ENCODE measurements around the gene TSEN34. TPM values are rescaled to one million over a fixed set of nuclear protein-coding genes. Genes with fewer than 3 reads are reported as not detected.

Gene TSEN34
- 62.6 TPM for total RNA-seq

GRCh38 chr19:54191011-54191810 lies at the start of gene TSEN34:
Gene TSEN34 (plus strand): TSS chr19:54191308. CDS start chr19:54191365, 57 bp downstream.
- peak; percentile 88 for DNase-seq (ENCODE audit: low spot score)

- DNase-seq (ENCODE audit: low spot score), result no peak
Measured at GRCh38 chr19:54141356-54141755, 49.8 kb upstream of the TSEN34 start.

- no peak for DNase-seq (ENCODE audit: low spot score)
Measured at GRCh38 chr19:54142166-54142780, 48.8 kb upstream of the TSEN34 start.

GRCh38 chr19:54145541-54146158 lies 45.5 kb upstream of the TSEN34 start:
- DNase-seq (ENCODE audit: low spot score), result no peak

- no peak for DNase-seq (ENCODE audit: low spot score)
Measured at GRCh38 chr19:54147676-54148075, 43.4 kb upstream of the TSEN34 start.

- DNase-seq (ENCODE audit: low spot score), result no peak
Measured at GRCh38 chr19:54148158-54148557, 43.0 kb upstream of the TSEN34 start.

GRCh38 chr19:54149021-54149812 lies 41.9 kb upstream of the TSEN34 start:
- DNase-seq (ENCODE audit: low spot score), result no peak

GRCh38 chr19:54151362-54152035 lies 39.6 kb upstream of the TSEN34 start:
- no peak for DNase-seq (ENCODE audit: low spot score)

- no peak for DNase-seq (ENCODE audit: low spot score)
Measured at GRCh38 chr19:54152267-54152666, 38.8 kb upstream of the TSEN34 start.

- DNase-seq (ENCODE audit: low spot score), result no peak
Measured at GRCh38 chr19:54152878-54153524, 38.1 kb upstream of the TSEN34 start.

GRCh38 chr19:54153731-54154326 lies 37.3 kb upstream of the TSEN34 start:
- no peak for DNase-seq (ENCODE audit: low spot score)

GRCh38 chr19:54154603-54155345 lies 36.3 kb upstream of the TSEN34 start:
- no peak for DNase-seq (ENCODE audit: low spot score)

GRCh38 chr19:54155694-54156093 lies 35.4 kb upstream of the TSEN34 start:
- DNase-seq (ENCODE audit: low spot score), result no peak

- no peak for DNase-seq (ENCODE audit: low spot score)
Measured at GRCh38 chr19:54156490-54156889, 34.6 kb upstream of the TSEN34 start.

GRCh38 chr19:54156953-54157352 lies 34.2 kb upstream of the TSEN34 start:
- no peak for DNase-seq (ENCODE audit: low spot score)

- DNase-seq (ENCODE audit: low spot score), result no peak
Measured at GRCh38 chr19:54158812-54159351, 32.2 kb upstream of the TSEN34 start.

- DNase-seq (ENCODE audit: low spot score), result peak; percentile 100
Measured at GRCh38 chr19:54159352-54160181, 31.5 kb upstream of the TSEN34 start, which contains the start of gene LENG1. Gene LENG1 (minus strand): TSS chr19:54159721. CDS start chr19:54159695, 26 bp downstream.

GRCh38 chr19:54160182-54160811 lies 30.8 kb upstream of the TSEN34 start:
- DNase-seq (ENCODE audit: low spot score), result no peak
